Endothelial cell of umbilical vein (primary cell): ENCODE measurements around the gene STAC3. TPM values are rescaled to one million over a fixed set of nuclear protein-coding genes. Genes with fewer than 3 reads are reported as not detected.
"Not testable (repeated sequence)": the region's sequence is repeated elsewhere in the genome, so short reads cannot be mapped to it uniquely, and the experiment has no call there.

Experiments used
- BruUV-seq: library from RNA; stranded (reverse); fragments of 400-500 nt; replicated peaks from 2 replicates; lab custom pipeline; 2021; lab: Mats Ljungman, UMichigan
- CTCF ChIA-PET: fragments of 300-600, 350-600 bp; sonication (Branson Sonifier 250); formaldehyde crosslinking; loops from one replicate; lab custom pipeline; 2021; ENCODE audit warnings: antibody characterized with exemption, inconsistent platforms; lab: Charles Lee
- POLR2A ChIA-PET: fragments of 300-600, 350-600 bp; sonication (Branson Sonifier 250); formaldehyde crosslinking; loops from one replicate; lab custom pipeline; 2021; ENCODE audit warnings: antibody characterized with exemption, inconsistent platforms; lab: Charles Lee
- DNase-seq: peaks from one replicate; pipeline ENCODE4 v3.0.0-alpha.2; 2011; ENCODE audit warnings: low read depth, low spot score
- FAIRE-seq: peaks from 2 replicates; lab custom pipeline; 2011; peaks lifted over from hg19 to GRCh38; lab: Jason Lieb, UNC
- H2AFZ ChIP-seq: 2 replicates; pipeline ENCODE4 v1.6.0; 2012; ENCODE audit warnings: low read depth, low read length, control low read depth, inconsistent platforms
- H3K27ac ChIP-seq: 2 replicates; pipeline ENCODE4 v1.5.1; 2011; ENCODE audit warnings: low read depth, mild to moderate bottlenecking, control low read depth, low read length, moderate library complexity; ENCODE audit not compliant: insufficient read depth
- H3K27me3 ChIP-seq, 2 experiments: 2 replicates each; pipeline versions ENCODE4 v1.6.0 to v1.6.1; 2011; ENCODE audit warnings: low read length in 2 of 2, mixed read lengths in 1 of 2; ENCODE audit not compliant: control insufficient read depth in 2 of 2, insufficient read depth in 2 of 2
- H3K36me3 ChIP-seq, 2 experiments: 2 replicates in 1 of 2; 3 replicates in 1 of 2; pipeline ENCODE4 v1.5.1; 2011; ENCODE audit warnings: low read length in 2 of 2, mild to moderate bottlenecking in 1 of 2, moderate library complexity in 1 of 2; ENCODE audit not compliant: control insufficient read depth in 2 of 2, insufficient read depth in 2 of 2; ENCODE audit errors: extremely low read depth in 1 of 2
- H3K4me1 ChIP-seq: 3 replicates; pipeline ENCODE4 v1.5.1; 2011; ENCODE audit warnings: mild to moderate bottlenecking, low read length; ENCODE audit not compliant: control insufficient read depth, insufficient read depth; ENCODE audit errors: extremely low read depth
- H3K4me2 ChIP-seq: 2 replicates; pipeline ENCODE4 v1.6.1; 2011; ENCODE audit warnings: low read length, control low read depth, mixed read lengths; ENCODE audit not compliant: insufficient read depth
- H3K4me3 ChIP-seq, 3 experiments: fragments of 200-600 bp in 1 of 3; sonication (generic), shearing (Covaris generic) in 1 of 3; replicated peaks in 1 of 3; 2 replicates each; pipeline ENCODE4 v1.5.1; 2011 to 2016; ENCODE audit warnings: control low read depth in 3 of 3, low read length in 3 of 3, mild to moderate bottlenecking in 2 of 3, inconsistent platforms in 1 of 3, low read depth in 1 of 3, moderate library complexity in 1 of 3; ENCODE audit not compliant: insufficient read depth in 1 of 3
- H3K79me2 ChIP-seq: 2 replicates; pipeline ENCODE4 v1.6.0; 2012; ENCODE audit warnings: low read length, inconsistent platforms; ENCODE audit not compliant: control insufficient read depth, insufficient read depth
- H3K9ac ChIP-seq: replicated peaks from 2 replicates; pipeline ENCODE3; 2011; ENCODE audit warnings: low read length, control low read depth; ENCODE audit not compliant: insufficient read depth; ENCODE audit errors: extremely low read depth
- H3K9me1 ChIP-seq: replicated peaks from 3 replicates; pipeline ENCODE4 v1.6.0; 2011; ENCODE audit warnings: mild to moderate bottlenecking, low read length; ENCODE audit not compliant: control insufficient read depth, insufficient read depth; ENCODE audit errors: extremely low read depth
- H3K9me3 ChIP-seq: replicated peaks from 2 replicates; pipeline ENCODE4 v1.5.1; 2012; ENCODE audit warnings: low read length, inconsistent platforms; ENCODE audit not compliant: control insufficient read depth, insufficient read depth
- H4K20me1 ChIP-seq: replicated peaks from 2 replicates; pipeline ENCODE3; 2011; ENCODE audit warnings: mild to moderate bottlenecking, low read length; ENCODE audit not compliant: control insufficient read depth, insufficient read depth; ENCODE audit errors: extremely low read depth
- EZH2 ChIP-seq: IDR thresholded peaks from 2 replicates; pipeline ENCODE4 v1.6.1; 2012; ENCODE audit warnings: borderline replicate concordance, low read depth, mild to moderate bottlenecking, moderate library complexity, low read length, inconsistent platforms; ENCODE audit not compliant: severe bottlenecking
- FOS ChIP-seq: IDR thresholded peaks from 2 replicates; pipeline ENCODE4 v1.6.1; 2011; ENCODE audit warnings: mild to moderate bottlenecking, low read length, moderate library complexity, borderline replicate concordance; ENCODE audit not compliant: insufficient read depth
- GATA2 ChIP-seq: IDR thresholded peaks from 2 replicates; pipeline ENCODE4 v1.7.0; 2011; ENCODE audit warnings: low read depth, mild to moderate bottlenecking, moderate library complexity, mixed read lengths, low read length; ENCODE audit not compliant: insufficient read length, insufficient read depth
- JUN ChIP-seq: IDR thresholded peaks from 2 replicates; pipeline ENCODE4 v1.6.1; 2011; ENCODE audit warnings: borderline replicate concordance, low read depth; ENCODE audit not compliant: insufficient read length, insufficient read depth
- MYC ChIP-seq: IDR thresholded peaks from one replicate; pipeline ENCODE4 v1.6.1; 2011; ENCODE audit warnings: mild to moderate bottlenecking, low read depth, low read length
- POLR2A ChIP-seq: IDR thresholded peaks from 2 replicates; pipeline ENCODE4 v1.6.1; 2012; ENCODE audit warnings: low read depth, mild to moderate bottlenecking, control low read depth, low read length
- POLR2AphosphoS5 ChIP-seq: IDR thresholded peaks from 2 replicates; pipeline ENCODE4 v1.6.1; 2012; ENCODE audit warnings: low read depth, mild to moderate bottlenecking, control low read depth, low read length, moderate library complexity; ENCODE audit not compliant: insufficient read depth
- dilution Hi-C: fragments of 300-500 bp; cut with MboI; formaldehyde crosslinking; loops from one replicate; pipeline ENCODE4 v1.15.0; 2019; ENCODE audit warnings: low sequenced_read_pairs; ENCODE audit not compliant: extremely low pct_ligation_motif_present
- intact Hi-C: fragments of 100-400 bp; cut with micrococcal nuclease; formaldehyde crosslinking; loops from one replicate; pipeline ENCODE4 v1.10.0; 2022
- polyA plus RNA-seq, 4 experiments: library from polyadenylated mRNA; depleted of rRNA in 3 of 4; stranded (reverse) in 3 of 4; unstranded in 1 of 4; fragments of >200 nt; gene quantifications; 2 replicates each; pipeline versions ENCODE4 v1.2.1 to v1.2.3, GENCODE V29; 2011 to 2012; ENCODE audit warnings: missing spikeins in 1 of 4
- total RNA-seq: library from RNA; stranded (reverse); gene quantifications from 2 replicates; pipeline ENCODE4 v1.2.3, GENCODE V29; 2021
- TF ChIP-seq, protein P1 (sequence below): IDR thresholded peaks from 2 replicates; pipeline ENCODE4 v1.6.1; 2011; ENCODE audit not compliant: insufficient read depth, insufficient read length
- TF ChIP-seq, protein P2 (sequence below), 2 donors: IDR thresholded peaks; 1 replicate in 1 of 2; 2 replicates in 1 of 2; pipeline ENCODE4 v1.5.1; 2011; ENCODE audit warnings: low read length in 2 of 2, mild to moderate bottlenecking in 2 of 2, moderate library complexity in 2 of 2, control low read depth in 1 of 2, inconsistent platforms in 1 of 2, low read depth in 1 of 2; ENCODE audit not compliant: insufficient read depth in 1 of 2; ENCODE audit errors: extremely low read depth in 1 of 2

The STAC3 gene
- total and polyA plus RNA-seq, 2 donors (not counting 3 experiments of a cell fraction or from before 2014, with no cell fraction given), result 0.36 to 0.55 TPM

DNA sequence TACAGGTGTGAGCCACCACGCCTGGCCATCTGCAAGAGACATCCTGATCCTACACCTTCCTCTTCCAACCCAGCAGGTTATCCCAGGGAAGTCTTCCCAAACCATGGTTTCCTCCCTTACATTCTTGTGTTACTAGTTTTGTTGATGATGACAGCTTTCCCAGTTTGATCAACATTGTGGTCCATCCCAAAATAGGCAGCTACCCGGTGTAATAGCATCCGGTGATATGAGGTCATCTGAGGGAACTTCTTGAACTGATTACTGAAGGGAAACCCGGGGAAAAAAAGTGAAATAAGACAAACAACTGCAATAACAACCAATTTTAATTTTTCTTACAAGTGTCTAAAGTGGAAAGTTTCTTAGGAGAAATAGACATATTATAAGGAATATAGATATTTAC lies 45.3 kb upstream of the STAC3 start:
- dilution Hi-C loops, result no loop called here

DNA sequence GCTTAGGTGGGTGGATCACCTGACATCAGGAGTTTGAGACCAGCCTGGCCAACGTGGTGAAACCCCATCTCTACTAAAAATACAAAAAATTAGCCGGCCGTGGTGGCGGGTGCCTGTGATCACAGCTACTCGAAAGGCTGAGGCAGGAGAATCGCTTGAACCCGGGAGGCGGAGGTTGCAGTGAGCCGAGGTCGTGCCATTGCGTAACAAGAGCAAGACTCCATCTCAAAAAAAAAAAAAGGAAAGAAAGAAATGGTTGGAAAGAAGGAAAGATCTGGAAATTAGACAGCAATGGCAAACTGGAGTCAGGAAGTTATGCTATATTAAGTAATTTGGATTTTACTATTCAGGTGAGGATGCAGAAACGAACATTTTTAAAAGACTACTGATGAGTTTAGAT lies 31.1 kb upstream of the STAC3 start:
- H3K36me3 ChIP-seq, FAIRE-seq, intact Hi-C loops, H2AFZ ChIP-seq, H3K27ac ChIP-seq, H3K4me1 ChIP-seq, BruUV-seq, H3K79me2 ChIP-seq, H4K20me1 ChIP-seq, H3K9ac ChIP-seq, POLR2A ChIA-PET, H3K9me1 ChIP-seq, DNase-seq, H3K9me3 ChIP-seq, H3K4me3 ChIP-seq, H3K27me3 ChIP-seq, dilution Hi-C loops, H3K4me2 ChIP-seq: not testable (repeated sequence)
- CTCF ChIA-PET, result interaction anchor here (1.0 to 1.3 kb wide), 2 partner anchors 18 to 25 kb away, joined by 4 to 5 read pairs; no protein-coding TSS in a partner anchor

More for the DNA sequence above, 45.3 kb upstream of the STAC3 start:
- TF ChIP-seq FOS (no peak), POLR2A (no peak), GATA2 (no peak), EZH2 (no peak), JUN (no peak), MYC (no peak), POLR2AphosphoS5 (no peak)
- TF ChIP-seq, protein P1, sequence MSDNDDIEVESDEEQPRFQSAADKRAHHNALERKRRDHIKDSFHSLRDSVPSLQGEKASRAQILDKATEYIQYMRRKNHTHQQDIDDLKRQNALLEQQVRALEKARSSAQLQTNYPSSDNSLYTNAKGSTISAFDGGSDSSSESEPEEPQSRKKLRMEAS, result no peak
- TF ChIP-seq, protein P2, sequence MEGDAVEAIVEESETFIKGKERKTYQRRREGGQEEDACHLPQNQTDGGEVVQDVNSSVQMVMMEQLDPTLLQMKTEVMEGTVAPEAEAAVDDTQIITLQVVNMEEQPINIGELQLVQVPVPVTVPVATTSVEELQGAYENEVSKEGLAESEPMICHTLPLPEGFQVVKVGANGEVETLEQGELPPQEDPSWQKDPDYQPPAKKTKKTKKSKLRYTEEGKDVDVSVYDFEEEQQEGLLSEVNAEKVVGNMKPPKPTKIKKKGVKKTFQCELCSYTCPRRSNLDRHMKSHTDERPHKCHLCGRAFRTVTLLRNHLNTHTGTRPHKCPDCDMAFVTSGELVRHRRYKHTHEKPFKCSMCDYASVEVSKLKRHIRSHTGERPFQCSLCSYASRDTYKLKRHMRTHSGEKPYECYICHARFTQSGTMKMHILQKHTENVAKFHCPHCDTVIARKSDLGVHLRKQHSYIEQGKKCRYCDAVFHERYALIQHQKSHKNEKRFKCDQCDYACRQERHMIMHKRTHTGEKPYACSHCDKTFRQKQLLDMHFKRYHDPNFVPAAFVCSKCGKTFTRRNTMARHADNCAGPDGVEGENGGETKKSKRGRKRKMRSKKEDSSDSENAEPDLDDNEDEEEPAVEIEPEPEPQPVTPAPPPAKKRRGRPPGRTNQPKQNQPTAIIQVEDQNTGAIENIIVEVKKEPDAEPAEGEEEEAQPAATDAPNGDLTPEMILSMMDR (IDR thresholded peaks at IDR 0.05; ENCODE audit: extremely low read depth in 1 of 2, insufficient read depth in 1 of 2, low read depth in 1 of 2, low read length in 2 of 2), result no peak
- H3K9me3 ChIP-seq, result no peaks in the 10 kb centered on the region
- H3K36me3 ChIP-seq, result peaks cover 4 to 9% of the 10 kb centered on the region in 2 experiments
- H3K9ac ChIP-seq, result no peak overlapping the region
- intact Hi-C loops, result no loop called here
- H3K4me2 ChIP-seq, result no peak overlapping the region
- H3K9me1 ChIP-seq, result no peaks in the 10 kb centered on the region
- no peak overlapping the region for H3K27ac ChIP-seq
- no peak overlapping the region for H2AFZ ChIP-seq
- no peak overlapping the region for H3K4me3 ChIP-seq
- ChIA-PET CTCF (no interaction called here), POLR2A (no interaction called here)
- no peaks in the 10 kb centered on the region for H3K4me1 ChIP-seq
- no peaks in the 10 kb centered on the region for H3K79me2 ChIP-seq
- FAIRE-seq, result no peak
- BruUV-seq, result no TSS peak
- no peaks in the 10 kb centered on the region for H3K27me3 ChIP-seq
- no peaks in the 10 kb centered on the region for H4K20me1 ChIP-seq
- DNase-seq, result no peak
